Adipocyte (in vitro differentiated cells): ENCODE measurements around the gene LY6G6C.
"Not testable (repeated sequence)": the region's sequence is repeated elsewhere in the genome, so short reads cannot be mapped to it uniquely, and the experiment has no call there.

Experiments
- DNase-seq: peaks from one replicate; pipeline ENCODE4 v3.0.0-alpha.2; 2015; ENCODE audit warnings: low read depth
- H3K27me3 ChIP-seq: replicated peaks from 2 replicates; pipeline ENCODE4 v1.7.0; 2013; ENCODE audit warnings: mild to moderate bottlenecking, low read length, moderate library complexity; ENCODE audit not compliant: control insufficient read depth, insufficient read depth
- H3K36me3 ChIP-seq: 2 replicates; pipeline ENCODE4 v1.7.0; 2013; ENCODE audit warnings: low read length, mild to moderate bottlenecking, moderate library complexity; ENCODE audit not compliant: control insufficient read depth, insufficient read depth, severe bottlenecking
- H3K4me1 ChIP-seq: 2 replicates; pipeline ENCODE4 v1.7.0; 2013; ENCODE audit warnings: mild to moderate bottlenecking, low read length, moderate library complexity; ENCODE audit not compliant: control insufficient read depth, insufficient read depth
- H3K4me3 ChIP-seq: 2 replicates; pipeline ENCODE4 v1.7.0; 2013; ENCODE audit warnings: mild to moderate bottlenecking, low read length, moderate library complexity
- H3K9ac ChIP-seq: 2 replicates; pipeline ENCODE4 v1.7.0; 2013; ENCODE audit warnings: mild to moderate bottlenecking, low read length, moderate library complexity
- H3K9me3 ChIP-seq: 2 replicates; pipeline ENCODE4 v1.7.0; 2013; ENCODE audit warnings: mild to moderate bottlenecking, low read length, moderate library complexity; ENCODE audit not compliant: control insufficient read depth

The LY6G6C gene

DNA sequence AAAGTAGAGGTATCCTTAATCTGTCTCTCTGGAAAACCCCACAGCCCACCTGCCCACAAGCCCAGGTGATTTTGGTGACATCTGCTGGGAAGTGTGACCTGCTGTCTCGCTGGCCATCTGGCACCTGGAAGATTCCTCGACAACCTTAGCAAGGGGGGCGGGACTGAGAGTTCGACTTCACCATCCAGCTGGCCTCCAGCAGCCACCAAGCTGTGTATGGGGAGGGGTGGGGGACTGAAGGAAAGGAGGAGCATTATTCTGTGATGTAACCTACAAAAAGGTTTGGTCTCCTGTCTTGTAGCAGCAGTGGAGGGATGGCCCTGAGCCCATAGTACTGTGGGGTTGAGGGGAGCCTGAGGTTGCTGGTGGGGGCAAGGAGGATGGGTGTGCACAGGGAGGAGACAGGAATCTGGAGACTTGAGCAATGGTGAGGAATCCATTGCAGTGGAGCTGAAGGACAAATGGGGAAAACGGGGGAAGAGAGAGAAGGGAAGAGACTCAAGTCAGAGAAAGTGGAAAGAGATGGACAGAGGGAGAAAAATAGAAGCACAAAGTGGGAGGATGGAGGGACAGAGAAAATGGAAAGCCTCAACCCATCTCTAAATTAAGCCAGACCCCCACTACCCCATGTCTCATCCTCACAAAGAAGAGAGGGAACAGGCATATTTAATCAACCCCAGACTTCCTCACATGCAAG lies 10.9 kb downstream of the LY6G6C start:
- Histone ChIP-seq H3K9me3 (no peaks in the 10 kb centered on the region), H3K4me3 (no peak overlapping the region), H3K9ac (no peak overlapping the region), H3K4me1 (no peaks in the 10 kb centered on the region), H3K27me3 (peaks cover 26% of the 10 kb centered on the region), H3K36me3 (no peaks in the 10 kb centered on the region)
- no peak for DNase-seq

DNA sequence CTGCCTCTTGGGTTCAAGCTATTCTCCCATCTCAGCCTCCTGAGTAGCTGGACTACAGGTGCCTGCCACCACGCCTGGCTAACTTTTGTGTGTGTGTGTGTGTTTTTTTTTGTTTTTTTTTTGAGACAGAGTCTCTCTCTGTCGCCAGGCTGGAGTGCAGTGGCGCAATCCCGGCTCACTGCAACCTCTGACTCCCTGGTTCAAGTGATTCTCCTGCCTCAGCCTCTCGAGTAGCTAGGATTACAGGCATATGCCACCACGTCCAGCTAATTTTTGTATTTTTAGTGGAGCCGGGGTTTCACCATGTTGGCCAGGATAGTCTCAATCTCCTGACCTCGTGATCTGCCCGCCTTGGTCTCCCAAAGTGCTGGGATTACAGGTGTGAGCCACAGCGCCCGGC lies 12.4 kb downstream of the LY6G6C start:
- H3K27me3 ChIP-seq: peaks cover 23% of the 10 kb centered on the region
- H3K9ac ChIP-seq, H3K9me3 ChIP-seq, H3K4me3 ChIP-seq, H3K4me1 ChIP-seq, H3K36me3 ChIP-seq, DNase-seq: not testable (repeated sequence)

DNA sequence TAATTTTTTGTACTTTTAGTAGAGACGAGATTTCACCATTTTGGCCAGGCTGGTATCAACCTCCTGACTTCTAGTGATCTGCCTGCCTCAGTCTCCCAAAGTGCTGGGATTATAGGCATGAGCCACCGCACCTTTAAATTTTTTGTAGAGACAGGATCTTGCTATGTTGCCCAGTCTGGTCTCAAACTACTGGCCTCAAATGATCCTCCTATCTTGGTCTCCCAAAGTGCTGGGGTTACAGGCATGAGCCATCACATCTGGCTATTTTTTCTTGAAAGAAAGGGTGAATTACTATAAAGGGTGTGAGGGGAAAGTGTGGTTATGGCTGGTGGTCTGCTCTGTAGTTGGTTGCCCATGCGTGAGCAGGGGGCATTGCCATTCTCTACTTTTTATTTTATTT lies 13.3 kb downstream of the LY6G6C start:
- peaks cover 3% of the 10 kb centered on the region for H3K4me1 ChIP-seq
- H3K9ac ChIP-seq: no peak overlapping the region
- H3K36me3 ChIP-seq: no peaks in the 10 kb centered on the region
- no peak overlapping the region for H3K4me3 ChIP-seq
- peaks cover 18% of the 10 kb centered on the region for H3K27me3 ChIP-seq
- no peak for DNase-seq
- no peaks in the 10 kb centered on the region for H3K9me3 ChIP-seq

DNA sequence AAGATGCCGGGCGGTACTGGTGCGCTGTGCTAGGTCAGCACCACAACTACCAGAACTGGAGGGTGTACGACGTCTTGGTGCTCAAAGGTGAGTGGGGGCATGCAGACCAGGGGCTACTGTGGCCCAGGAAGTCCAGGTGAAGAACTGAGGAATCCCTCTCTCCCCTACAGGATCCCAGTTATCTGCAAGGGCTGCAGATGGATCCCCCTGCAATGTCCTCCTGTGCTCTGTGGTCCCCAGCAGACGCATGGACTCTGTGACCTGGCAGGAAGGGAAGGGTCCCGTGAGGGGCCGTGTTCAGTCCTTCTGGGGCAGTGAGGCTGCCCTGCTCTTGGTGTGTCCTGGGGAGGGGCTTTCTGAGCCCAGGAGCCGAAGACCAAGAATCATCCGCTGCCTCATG lies 13.8 kb downstream of the LY6G6C start:
- peaks cover 18% of the 10 kb centered on the region for H3K27me3 ChIP-seq
- DNase-seq: no peak
- no peaks in the 10 kb centered on the region for H3K36me3 ChIP-seq
- peaks cover 3% of the 10 kb centered on the region for H3K4me1 ChIP-seq
- no peaks in the 10 kb centered on the region for H3K9me3 ChIP-seq
- H3K4me3 ChIP-seq: no peak overlapping the region
- H3K9ac ChIP-seq: no peak overlapping the region

DNA sequence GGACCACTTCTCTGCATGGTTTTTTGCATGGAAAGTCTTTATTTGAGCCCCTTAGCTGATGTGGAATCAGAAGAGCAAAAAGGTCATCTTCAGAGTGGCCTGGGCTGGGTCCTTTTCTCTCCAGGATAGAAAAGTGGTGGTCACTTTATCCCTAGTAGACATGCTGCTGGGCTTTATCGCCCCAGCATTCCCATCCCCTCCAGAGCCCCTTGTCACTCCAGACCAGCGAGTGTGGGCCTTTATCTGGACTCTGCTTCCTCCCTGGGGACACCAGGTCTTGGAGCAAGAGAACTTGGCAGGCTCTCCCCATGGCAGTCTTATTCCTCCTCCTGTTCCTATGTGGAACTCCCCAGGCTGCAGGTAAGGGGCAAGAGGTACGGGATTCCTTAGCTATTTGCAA lies 14.9 kb downstream of the LY6G6C start, which contains the start of gene LY6G6F:
TSS of gene LY6G6F (plus strand) at position 268 of the 400 bp plus-strand sequence. CDS start at position 309, 41 bp downstream.
- no peak for DNase-seq
- Histone ChIP-seq H3K9ac (no peak within 1 kb of the TSS), H3K4me1 (peaks cover 10% of the 10 kb centered on the region), H3K9me3 (no peaks in the 10 kb centered on the region), H3K4me3 (no peak within 1 kb of the TSS), H3K36me3 (no peaks in the 10 kb centered on the region), H3K27me3 (peaks cover 14% of the 10 kb centered on the region)

DNA sequence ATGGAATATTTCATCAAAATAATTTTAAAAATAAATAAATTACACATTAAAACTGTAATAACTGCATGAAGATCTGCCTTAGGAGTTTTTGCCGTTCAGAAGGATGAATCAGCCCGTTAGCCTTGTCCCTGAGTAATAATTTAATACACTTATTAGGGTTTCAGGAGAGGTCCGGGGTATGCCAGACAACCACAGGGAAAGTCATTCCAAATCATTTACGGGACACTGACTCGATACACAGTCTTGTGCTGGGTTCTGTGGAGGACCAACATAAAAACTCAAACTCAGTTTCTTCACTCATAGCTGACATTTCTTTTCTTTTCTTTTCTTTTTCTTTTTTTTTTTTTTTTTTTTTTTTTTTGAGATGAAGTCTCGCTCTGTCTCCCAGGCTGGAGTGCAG lies 15.6 kb downstream of the LY6G6C start:
- H3K36me3 ChIP-seq: no peaks in the 10 kb centered on the region
- no peaks in the 10 kb centered on the region for H3K9me3 ChIP-seq
- peaks cover 7% of the 10 kb centered on the region for H3K27me3 ChIP-seq
- H3K4me1 ChIP-seq: peaks cover 16% of the 10 kb centered on the region
- no peak overlapping the region for H3K4me3 ChIP-seq
- no peak overlapping the region for H3K9ac ChIP-seq
- DNase-seq: no peak

DNA sequence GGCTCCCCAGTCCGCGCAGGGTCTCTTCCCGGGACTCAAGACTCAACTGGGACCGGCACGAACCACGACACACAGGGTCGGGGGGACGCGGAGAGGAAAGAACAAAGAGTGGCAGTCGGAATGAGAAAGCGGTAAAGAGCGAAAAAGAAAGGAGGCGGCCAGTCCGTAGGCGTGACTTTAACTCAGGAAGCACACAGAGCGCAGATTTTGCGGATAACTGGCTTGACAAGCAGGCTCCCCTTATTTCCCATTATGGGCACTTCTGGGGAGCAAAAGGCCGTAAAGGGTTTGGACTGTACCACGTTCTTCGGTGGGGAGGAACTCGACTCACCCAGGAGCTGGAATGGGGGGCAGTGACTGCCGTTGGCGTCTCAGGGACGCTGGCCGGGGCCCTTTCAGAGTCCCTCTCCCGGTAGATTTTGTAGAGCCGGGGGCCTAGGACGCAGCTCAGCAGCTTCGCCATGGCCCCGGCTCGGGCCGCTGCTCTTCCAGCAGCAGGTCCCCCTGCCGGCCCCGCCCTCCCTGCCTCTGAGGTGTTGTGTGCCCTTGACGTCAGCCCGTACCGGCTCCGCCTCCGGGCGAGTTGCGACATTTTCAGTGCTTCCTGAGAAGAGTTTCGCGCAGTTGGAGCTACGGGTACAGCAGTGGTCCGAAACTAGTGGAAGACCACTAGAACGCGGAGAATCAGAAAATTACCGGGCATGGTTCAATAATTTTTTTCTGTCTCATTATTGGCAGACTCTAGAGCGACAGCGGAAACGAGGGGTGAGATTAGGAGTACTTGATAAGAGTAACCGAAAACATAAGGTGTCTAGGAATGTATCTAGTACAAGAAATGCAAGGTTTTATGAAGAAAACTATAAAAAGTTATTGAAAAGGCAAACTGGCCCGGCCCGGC lies 18.5 kb downstream of the LY6G6C start, which contains the start of gene ABHD16A:
TSS of gene ABHD16A (minus strand) at position 506 of the 898 bp plus-strand sequence. CDS start at position 463, 43 bp downstream.
- Histone ChIP-seq H3K27me3 (no peaks in the 10 kb centered on the region), H3K9ac (peak within 1 kb of the TSS; percentile 95), H3K36me3 (peaks cover under 1% of the 10 kb centered on the region), H3K4me3 (peak within 1 kb of the TSS; percentile 88), H3K4me1 (peaks cover 16% of the 10 kb centered on the region), H3K9me3 (no peaks in the 10 kb centered on the region)
- peak; percentile 99 for DNase-seq

DNA sequence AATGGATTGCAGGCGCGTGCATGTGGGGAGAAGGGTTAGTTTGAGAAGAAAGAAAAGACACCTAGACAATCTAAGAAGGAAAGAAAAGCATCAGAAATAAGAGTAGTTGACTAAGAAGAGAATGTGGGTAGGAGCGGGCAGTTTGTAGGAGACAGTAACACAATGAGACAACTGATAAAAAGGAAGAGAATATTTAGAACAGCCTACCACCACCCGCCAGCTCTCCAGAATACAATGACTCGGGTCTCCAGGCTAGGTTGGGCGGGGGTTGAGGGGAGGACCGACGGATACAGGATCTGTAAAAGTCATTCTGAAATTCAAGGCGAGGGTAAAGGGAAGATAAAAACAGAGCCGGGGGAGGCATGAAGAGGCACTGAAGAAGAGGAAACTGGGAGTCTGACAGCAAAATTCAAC lies 19.1 kb downstream of the LY6G6C start:
- peak; percentile 62 for DNase-seq
- Histone ChIP-seq H3K4me3 (peak overlapping the region; percentile 88), H3K27me3 (no peaks in the 10 kb centered on the region), H3K4me1 (peaks cover 16% of the 10 kb centered on the region), H3K36me3 (peaks cover 6% of the 10 kb centered on the region), H3K9me3 (no peaks in the 10 kb centered on the region), H3K9ac (peak overlapping the region; percentile 95)

DNA sequence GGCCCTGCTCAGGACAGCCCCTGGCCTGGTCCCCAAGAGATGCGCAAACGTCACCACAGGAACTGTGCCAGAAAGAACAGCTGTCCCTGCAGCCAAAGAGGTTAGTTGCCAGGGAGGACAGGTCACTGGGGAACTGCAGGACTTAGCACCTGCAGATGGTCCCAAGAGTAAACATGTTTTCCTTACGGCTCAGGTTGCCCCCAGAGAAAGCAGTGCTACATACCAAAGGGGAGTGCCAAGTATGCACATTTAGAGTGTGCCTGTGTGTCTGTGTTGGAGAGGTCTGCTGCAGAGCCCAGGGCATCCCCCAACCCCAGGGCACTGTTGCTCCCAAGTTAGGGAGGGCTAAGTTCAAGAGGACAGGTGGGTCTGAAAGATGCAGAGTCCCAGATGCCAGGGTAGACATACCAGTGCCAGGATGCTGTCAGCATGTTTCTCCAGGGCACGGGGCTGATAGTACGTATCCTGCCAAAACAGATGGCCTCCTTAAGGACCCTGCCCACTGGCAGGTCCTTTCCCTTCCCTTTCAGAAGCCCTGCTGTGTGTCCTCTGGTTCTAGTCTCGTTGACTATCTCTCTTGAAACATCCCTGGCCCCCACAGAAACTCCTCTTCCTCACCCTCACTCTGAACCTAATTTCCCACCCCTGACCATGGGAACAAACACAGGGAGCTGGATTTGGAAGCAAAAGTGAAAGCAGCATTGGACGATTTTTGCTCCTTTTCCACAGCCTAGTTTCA lies 19.7 kb downstream of the LY6G6C start:
- DNase-seq: peak; percentile 66
- no peaks in the 10 kb centered on the region for H3K9me3 ChIP-seq
- peak overlapping the region; percentile 88 for H3K4me3 ChIP-seq
- peaks cover 11% of the 10 kb centered on the region for H3K36me3 ChIP-seq
- no peaks in the 10 kb centered on the region for H3K27me3 ChIP-seq
- peak overlapping the region; percentile 95 for H3K9ac ChIP-seq
- H3K4me1 ChIP-seq: peaks cover 16% of the 10 kb centered on the region

DNA sequence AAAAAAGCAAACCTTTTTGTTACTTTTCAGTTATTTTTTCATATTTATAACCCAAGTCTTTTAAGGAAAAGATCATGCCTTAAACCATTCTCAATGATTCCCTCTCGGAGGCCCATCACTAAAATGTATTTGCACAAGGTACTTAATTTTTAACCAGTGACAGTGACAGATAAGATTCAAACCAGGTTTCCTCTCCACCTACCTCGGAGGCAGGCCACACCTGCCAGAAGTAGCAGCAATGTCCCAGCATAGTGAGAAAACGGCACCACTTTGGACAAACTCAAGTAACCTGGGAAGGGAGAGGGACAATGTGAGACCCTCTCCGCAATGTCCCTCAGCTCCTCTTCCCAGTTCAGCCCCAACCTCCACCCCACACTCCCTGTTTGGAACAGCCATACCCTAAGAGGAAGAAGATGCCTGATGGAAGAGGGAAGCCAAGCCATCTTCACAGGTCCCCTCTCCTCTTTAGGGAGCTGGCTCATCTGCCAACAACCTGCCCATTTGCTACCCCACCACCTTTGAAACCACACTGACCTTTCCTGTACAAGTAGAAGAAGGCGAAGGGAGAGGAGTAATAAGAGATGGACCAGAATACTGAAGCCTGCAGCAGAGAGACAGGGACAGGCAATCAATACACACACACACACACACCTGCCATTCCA lies 20.7 kb downstream of the LY6G6C start:
- Histone ChIP-seq H3K36me3 (peaks cover 15% of the 10 kb centered on the region), H3K27me3 (no peaks in the 10 kb centered on the region), H3K4me3 (no peak overlapping the region), H3K4me1 (peaks cover 16% of the 10 kb centered on the region), H3K9ac (peak overlapping the region; percentile 95), H3K9me3 (no peaks in the 10 kb centered on the region)
- no peak for DNase-seq
